GM12875 (cell line): ENCODE measurements around the gene PLA2G6.
A peak's percentile ranks its signal among the peaks of the same experiment; 100 is the strongest.

Experiments
- H3K4me3 ChIP-seq: one replicate; pipeline ENCODE4 v1.5.1; 2011; ENCODE audit warnings: low read depth, low read length, control low read depth
- CTCF ChIP-seq: IDR thresholded peaks from 2 replicates; pipeline ENCODE4 v1.5.1; 2011; ENCODE audit warnings: low read depth, mild to moderate bottlenecking, control low read depth, inconsistent platforms, low read length, moderate library complexity, borderline replicate concordance; ENCODE audit not compliant: insufficient read depth

The PLA2G6 gene

GRCh38 chr22:38070250-38070921 is 111.2 kb downstream of the PLA2G6 start:
- H3K4me3 ChIP-seq: no peak overlapping the region
- TF ChIP-seq CTCF: no peak

GRCh38 chr22:38069372-38070249 is 112.0 kb downstream of the PLA2G6 start:
- TF ChIP-seq CTCF: 0 out of 2 replicates have a peak, but pooled peaks have one; percentile 10
- H3K4me3 ChIP-seq: no peak overlapping the region

- H3K4me3 ChIP-seq: no peak overlapping the region
- TF ChIP-seq CTCF: no peak
Measured at GRCh38 chr22:38068641-38069371, 112.8 kb downstream of the PLA2G6 start.

- no peak for TF ChIP-seq CTCF
- H3K4me3 ChIP-seq: no peak overlapping the region
Measured at GRCh38 chr22:38067761-38068360, 113.8 kb downstream of the PLA2G6 start.

GRCh38 chr22:38067028-38067415 is 114.6 kb downstream of the PLA2G6 start:
- H3K4me3 ChIP-seq: no peak overlapping the region
- no peak for TF ChIP-seq CTCF

- TF ChIP-seq CTCF: no peak
- no peak overlapping the region for H3K4me3 ChIP-seq
Measured at GRCh38 chr22:38066381-38067027, 115.1 kb downstream of the PLA2G6 start.
